Heart left ventricle (tissue), 16 donors: ENCODE results near the gene HMCN2. TPM values are rescaled to one million over a fixed set of nuclear protein-coding genes. Genes with fewer than 3 reads are reported as not detected.

Experiments used
- ATAC-seq, 4 donors: fragments of 200-7000 bp; cut with Tn5 transposase; one replicate each; pipeline ENCODE4 v1.9.1; 2020 to 2022; ENCODE audit warnings: moderate library complexity in 4 of 4, mild to moderate bottlenecking in 3 of 4, moderate number of reproducible peaks in 1 of 4
- DNase-seq, 5 donors: peaks; one replicate each; pipeline ENCODE4 v3.0.0-alpha.2; 2020
- H3K27ac ChIP-seq, 12 donors: fragments of 200-600 bp; sonication (generic) in 4 of 12; one replicate each; pipeline versions ENCODE4 v1.5.0 to v1.8.0; 2016 to 2022; ENCODE audit warnings: mild to moderate bottlenecking in 2 of 12
- H3K27me3 ChIP-seq, 9 donors: fragments of 200-600 bp; sonication (generic) in 2 of 9; one replicate each; pipeline versions ENCODE4 v1.5.1 to v1.8.0; 2016 to 2022; ENCODE audit warnings: mild to moderate bottlenecking in 3 of 9
- H3K36me3 ChIP-seq, 9 donors: fragments of 200-600 bp; sonication (generic) in 2 of 9; one replicate each; pipeline versions ENCODE4 v1.5.0 to v1.8.0; 2018 to 2022; ENCODE audit warnings: mild to moderate bottlenecking in 2 of 9
- H3K4me1 ChIP-seq, 12 donors: fragments of 200-600 bp; sonication (generic) in 4 of 12; one replicate each; pipeline versions ENCODE4 v1.5.0 to v1.8.0; 2016 to 2022; ENCODE audit warnings: mild to moderate bottlenecking in 3 of 12
- H3K4me3 ChIP-seq, 12 donors: fragments of 200-600 bp; sonication (generic) in 4 of 12; one replicate each; pipeline versions ENCODE4 v1.5.0 to v1.8.0; 2017 to 2022; ENCODE audit warnings: mild to moderate bottlenecking in 9 of 12, moderate library complexity in 4 of 12
- H3K9me3 ChIP-seq, 12 donors: fragments of 200-600 bp; sonication (generic) in 4 of 12; one replicate each; pipeline versions ENCODE4 v1.5.0 to v1.8.0; 2016 to 2022; ENCODE audit warnings: mild to moderate bottlenecking in 1 of 12
- CTCF ChIP-seq, 12 donors: fragments of 200-600 bp; sonication (generic) in 4 of 12; IDR thresholded peaks; one replicate each; pipeline versions ENCODE4 v1.5.0 to v1.8.0; 2018 to 2022; ENCODE audit warnings: antibody characterized with exemption in 12 of 12, mild to moderate bottlenecking in 5 of 12
- POLR2A ChIP-seq, 2 donors: fragments of 450-650 bp; IDR thresholded peaks; one replicate each; pipeline ENCODE4 v1.6.1; 2017; ENCODE audit warnings: antibody characterized with exemption in 2 of 2, mild to moderate bottlenecking in 2 of 2, moderate library complexity in 2 of 2
- WGBS, 4 donors: extraction: QIAGEN DNeasy Blood & Tissue Kit in 2 of 4; methylation state at CpG; one replicate each; pipeline versions ENCODE4 v1.1.5 to v1.1.7; 2013 to 2018; 5-methylcytosine and 5-hydroxymethylcytosine counted together
- intact Hi-C, 10 donors: fragments of 100-400 bp; cut with DNase I; formaldehyde crosslinking; loops; one replicate each; pipeline versions ENCODE4 v1.11.1 to v1.14.2; 2022
- polyA plus RNA-seq, 2 donors: library from polyadenylated mRNA; stranded (reverse); fragments of 200-250 nt; gene quantifications; one replicate each; pipeline ENCODE4 v1.2.3, GENCODE V29; 2013
- total RNA-seq, 9 donors: library from RNA; depleted of rRNA in 2 of 9; stranded (reverse); fragments of >200 nt in 2 of 9; fragmentation: NEBNext Ultra II Directional in 3 of 9; extraction: Animal tissue kit (Norgen Biotek cat#: 25700) in 3 of 9; gene quantifications; one replicate each; pipeline versions ENCODE4 v1.1.0 to v1.2.4, GENCODE V29; 2016 to 2023
- donor health status: ischemic (EF 13 %, LVEDD 7.1; RV severe dilation, severe dysfunction).
- donor health status: healthy with polysubstance abuse.
- donor health status: DM: no; HTN: yes; CAD: no.
- donor health status: DM: no; HTN: no; CAD: no.
- donor health status: ischemic (EF 25% LVEDD 6.9; RV normal size, moderate dysfunction).
- donor health status: ischemic (EF 25% LVEDD 5.7; RV mildly dilated, moderate dysfunction).
- donor health status: healthy.
- donor health status: DM: yes; HTN: yes; CAD: no.
- donor health status: ischemic (EF 35%, LVEDD 5.7; RV mildly dilated, moderate dysfunction).
- donor health status: nonischemic (EF 11% LVEDD 7.7; RV severe dilation, severe dysfunction).
- donor health status: DM: yes; HTN: yes; CAD: no.
- donor health status: PGD.
- donor health status: ischemic (EF 29% LVEDD 5.4; RV normal size, mild dysfunction).
- donor health status: nonischemic (EF 23%, LVEDD 6.1; RV moderate dilation, normal function).

The HMCN2 gene
- total and polyA plus RNA-seq, 11 donors, result 2.3 to 10.4 (median 4.3) TPM

GRCh38 chr9:130394814-130395470 lies 129.4 kb downstream of the HMCN2 start:
- Histone ChIP-seq H3K36me3 (peaks cover 0 to 8% (median 0%) of the 10 kb centered on the region in 9 donors), H3K27me3 (no peaks in the 10 kb centered on the region), H3K9me3 (no peaks in the 10 kb centered on the region), H3K4me1 (no peaks in the 10 kb centered on the region), H3K4me3 (no peak overlapping the region), H3K27ac (no peak overlapping the region)
- intact Hi-C loops, result no loop called here
- TF ChIP-seq CTCF (IDR thresholded peaks at IDR 0.05) (no peak), POLR2A (IDR thresholded peaks at IDR 0.05) (no peak)
- DNase-seq (no peak), ATAC-seq (no peak)
- WGBS, 4 donors, result 88 to 94% (median 92%) methylated on average over 18 to 23 of the region's 23 CpGs

GRCh38 chr9:130395810-130396435 lies 130.4 kb downstream of the HMCN2 start:
- Histone ChIP-seq H3K27me3 (no peaks in the 10 kb centered on the region), H3K4me1 (no peaks in the 10 kb centered on the region), H3K9me3 (no peaks in the 10 kb centered on the region), H3K27ac (no peak overlapping the region), H3K36me3 (peaks cover 0 to 8% (median 0%) of the 10 kb centered on the region in 9 donors), H3K4me3 (no peak overlapping the region)
- ATAC-seq (no peak), DNase-seq (no peak)
- WGBS, 4 donors, result 85 to 90% (median 89%) methylated on average over 22 to 26 of the region's 26 CpGs
- TF ChIP-seq CTCF (IDR thresholded peaks at IDR 0.05) (no peak), POLR2A (IDR thresholded peaks at IDR 0.05) (no peak)
- intact Hi-C loops, result no loop called here

- 55 to 96% (median 87%) methylated on average over 1 to 4 of the region's 4 CpGs for WGBS, 4 donors
- H3K4me3 ChIP-seq, result no peak overlapping the region
- intact Hi-C loops, result no loop called here
- peaks cover 0 to 8% (median 0%) of the 10 kb centered on the region in 9 donors for H3K36me3 ChIP-seq
- H3K27ac ChIP-seq, result no peak overlapping the region
- no peaks in the 10 kb centered on the region for H3K27me3 ChIP-seq
- no peak for ATAC-seq
- DNase-seq, result no peak
- TF ChIP-seq POLR2A (IDR thresholded peaks at IDR 0.05) (no peak), CTCF (IDR thresholded peaks at IDR 0.05) (no peak)
- H3K4me1 ChIP-seq, result no peaks in the 10 kb centered on the region
- no peaks in the 10 kb centered on the region for H3K9me3 ChIP-seq
Observed at GRCh38 chr9:130396581-130396980, 131.0 kb downstream of the HMCN2 start.

- WGBS, 4 donors, result 77 to 88% (median 83%) methylated on average over 13 to 17 of the region's 17 CpGs
- Histone ChIP-seq H3K9me3 (no peaks in the 10 kb centered on the region), H3K27ac (no peak overlapping the region), H3K4me1 (no peaks in the 10 kb centered on the region), H3K36me3 (peaks cover 0 to 14% (median 0%) of the 10 kb centered on the region in 9 donors), H3K4me3 (no peak overlapping the region), H3K27me3 (no peaks in the 10 kb centered on the region)
- ATAC-seq (no peak), DNase-seq (no peak)
- intact Hi-C loops, result no loop called here
- TF ChIP-seq POLR2A (IDR thresholded peaks at IDR 0.05) (no peak), CTCF (IDR thresholded peaks at IDR 0.05) (no peak)
Observed at GRCh38 chr9:130398487-130399240, 133.1 kb downstream of the HMCN2 start.
